ENCODE results near the gene IL17RE. TPM values are rescaled to one million over a fixed set of nuclear protein-coding genes. Genes with fewer than 3 reads are reported as not detected.

IL17RE gene
- total and polyA plus RNA-seq, 9 donors = 1.0 to 6.5 (median 3.0) TPM

DNA sequence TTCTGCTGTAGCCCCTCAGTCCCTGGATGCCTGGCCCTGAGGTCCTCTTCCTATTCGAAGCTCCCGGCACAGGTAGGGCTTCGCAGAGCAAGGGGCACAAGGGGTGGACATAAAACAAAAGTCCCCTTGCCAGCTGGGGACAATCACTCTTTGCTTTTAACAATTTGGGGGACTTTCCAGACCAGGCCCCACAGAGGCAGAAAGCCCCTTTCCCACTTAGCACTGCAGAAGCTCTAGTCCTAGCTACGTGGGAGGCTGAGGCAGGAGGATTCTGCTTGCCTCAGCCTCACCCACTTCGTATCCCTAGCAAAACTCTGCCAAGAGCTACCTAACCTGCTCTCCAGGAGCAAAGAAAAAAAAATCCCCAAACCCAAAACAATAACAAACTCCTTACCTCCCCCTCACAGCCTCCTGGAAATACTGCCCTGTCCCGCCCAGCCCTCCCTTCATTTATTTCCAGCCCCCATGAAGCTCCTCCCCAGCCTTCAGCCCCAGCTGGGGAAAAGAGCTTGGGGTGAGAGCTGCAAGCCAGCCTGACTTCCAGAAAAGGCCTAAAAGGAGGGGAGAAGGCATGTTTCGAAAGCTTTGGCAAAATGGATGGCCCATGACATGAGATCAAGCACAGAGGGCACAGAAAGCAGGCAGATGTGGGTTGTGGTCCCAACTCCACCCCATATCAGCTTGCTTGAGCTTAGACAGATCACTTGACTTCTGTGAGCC lies 22.7 kb upstream of the IL17RE start, which contains the start of gene CIDEC:
TSS of gene CIDEC (minus strand) at position 424 of the 720 bp plus-strand sequence. CDS start 1,767 bp downstream, outside the sequence.
- H3K27ac ChIP-seq (ENCODE audit: low read length) = no peak within 1 kb of the TSS
- no peaks in the 10 kb centered on the region for H3K36me3 ChIP-seq (ENCODE audit: control insufficient read depth, insufficient read depth, low read length)
- no peak within 1 kb of the TSS for H3K4me3 ChIP-seq (ENCODE audit: low read length)
- no peaks in the 10 kb centered on the region for H3K9me3 ChIP-seq (replicated peaks; ENCODE audit: control insufficient read depth, low read depth, low read length)
- WGBS (ENCODE audit: insufficient coverage) = 55% methylated on average over 5 of the region's 7 CpGs
- no peak for DNase-seq
- H3K4me1 ChIP-seq (ENCODE audit: control insufficient read depth, insufficient read depth, low read length) = peaks cover 2% of the 10 kb centered on the region
- H3K27me3 ChIP-seq (ENCODE audit: control insufficient read depth, insufficient read depth, low read length) = no peaks in the 10 kb centered on the region

DNA sequence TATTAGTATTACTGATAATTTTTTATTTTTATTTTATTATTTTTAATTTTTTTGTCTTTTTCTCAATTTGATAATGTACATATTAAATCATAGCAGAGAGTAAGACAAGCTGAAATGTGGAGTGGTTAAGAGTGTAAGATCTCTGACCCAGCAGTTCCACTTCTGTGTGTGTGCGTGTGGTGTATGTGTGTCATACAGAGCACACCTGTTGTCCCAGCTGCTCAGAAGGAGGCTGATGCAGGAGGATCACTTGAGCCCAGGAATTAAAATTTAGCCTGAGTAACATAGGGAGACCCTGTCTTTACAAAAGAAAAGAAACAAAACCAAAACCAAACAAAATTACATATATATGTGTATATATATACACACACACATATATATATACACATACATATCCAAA lies 21.2 kb upstream of the IL17RE start:
- Histone ChIP-seq H3K36me3 (ENCODE audit: control insufficient read depth, insufficient read depth, low read length) (no peaks in the 10 kb centered on the region), H3K27me3 (ENCODE audit: control insufficient read depth, insufficient read depth, low read length) (no peaks in the 10 kb centered on the region), H3K4me1 (ENCODE audit: control insufficient read depth, insufficient read depth, low read length) (peaks cover 2% of the 10 kb centered on the region), H3K4me3 (ENCODE audit: low read length) (no peak overlapping the region), H3K27ac (ENCODE audit: low read length) (no peak overlapping the region), H3K9me3 (replicated peaks; ENCODE audit: control insufficient read depth, low read depth, low read length) (no peaks in the 10 kb centered on the region)
- peak; percentile 60 for DNase-seq
- no CpG with 5 or more reads among the region's 1 CpG for WGBS (ENCODE audit: insufficient coverage)

DNA sequence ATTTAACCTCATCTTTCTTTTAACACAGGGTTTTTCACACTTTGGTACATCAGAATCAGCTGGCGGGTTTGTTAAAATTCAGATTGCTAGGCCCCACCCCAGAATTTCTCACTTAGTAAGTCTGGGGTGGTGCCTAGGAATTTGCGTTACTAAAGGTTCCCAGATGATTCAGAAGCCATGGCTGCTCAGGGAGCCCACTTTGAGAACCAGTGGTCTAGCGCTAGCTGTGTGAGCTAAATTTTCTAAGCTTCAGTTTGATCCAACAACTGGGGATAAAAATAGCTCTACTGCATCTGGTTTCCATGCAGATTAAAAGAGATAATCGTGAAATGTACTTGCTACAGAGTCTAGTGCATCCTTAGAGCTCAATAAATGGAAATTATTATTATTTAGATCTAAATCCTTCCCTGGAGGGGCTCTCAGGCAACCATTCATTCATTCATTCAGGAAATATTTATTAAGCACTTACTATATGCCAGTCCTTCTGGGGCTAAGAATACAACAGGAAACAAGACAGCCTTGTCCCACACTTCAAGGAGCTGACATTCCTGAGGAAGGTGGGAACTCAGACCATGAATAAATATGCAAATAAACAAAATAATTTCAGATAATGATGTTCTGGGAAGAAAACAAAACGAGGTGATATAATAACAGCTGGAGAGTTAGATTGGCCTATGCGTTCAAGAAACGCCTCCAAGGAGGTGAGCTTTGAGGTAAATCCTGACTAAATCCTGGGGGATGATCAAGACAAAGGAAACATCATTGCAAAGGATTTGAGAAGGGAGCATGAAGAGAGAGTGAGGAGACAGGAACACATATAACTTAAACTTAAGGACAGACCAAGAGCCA lies 18.7 kb upstream of the IL17RE start:
- Histone ChIP-seq H3K27ac (ENCODE audit: low read length) (no peak overlapping the region), H3K36me3 (ENCODE audit: control insufficient read depth, insufficient read depth, low read length) (no peaks in the 10 kb centered on the region), H3K9me3 (replicated peaks; ENCODE audit: control insufficient read depth, low read depth, low read length) (no peaks in the 10 kb centered on the region), H3K4me3 (ENCODE audit: low read length) (no peak overlapping the region), H3K27me3 (ENCODE audit: control insufficient read depth, insufficient read depth, low read length) (no peaks in the 10 kb centered on the region), H3K4me1 (ENCODE audit: control insufficient read depth, insufficient read depth, low read length) (peaks cover 2% of the 10 kb centered on the region)
- 64% methylated on average over 5 of the region's 7 CpGs for WGBS (ENCODE audit: insufficient coverage)
- DNase-seq = peak; percentile 46

DNA sequence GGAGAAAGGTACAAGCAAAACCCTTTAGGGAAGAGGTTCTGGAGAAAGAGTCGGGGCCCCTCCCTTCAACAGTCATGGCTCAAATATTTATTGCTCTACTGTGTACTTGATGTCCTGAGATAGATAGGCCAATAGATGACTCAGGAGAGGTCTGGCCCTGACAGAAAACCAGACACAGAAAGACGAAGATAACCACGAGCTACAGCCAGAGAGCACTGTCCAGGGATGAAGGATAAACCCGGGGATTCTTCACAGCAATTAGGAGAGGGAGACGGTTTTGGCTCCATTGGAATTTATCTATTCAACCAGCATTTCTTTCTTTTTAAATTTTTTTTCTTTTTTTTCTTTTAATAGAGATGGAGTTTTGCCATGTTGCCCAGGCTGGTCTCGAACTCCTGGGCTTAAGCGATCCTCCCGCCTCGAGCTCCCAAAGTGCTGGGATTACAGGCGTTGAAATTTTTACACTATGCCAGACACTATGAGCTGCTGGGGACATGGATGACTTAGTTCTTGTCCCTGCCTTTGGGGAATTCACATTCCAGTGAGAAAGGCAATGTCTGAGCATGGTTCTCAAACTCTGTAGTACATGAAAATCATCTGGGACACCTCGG lies 18.0 kb upstream of the IL17RE start:
- peaks cover 2% of the 10 kb centered on the region for H3K4me1 ChIP-seq (ENCODE audit: control insufficient read depth, insufficient read depth, low read length)
- H3K36me3 ChIP-seq (ENCODE audit: control insufficient read depth, insufficient read depth, low read length) = no peaks in the 10 kb centered on the region
- H3K27me3 ChIP-seq (ENCODE audit: control insufficient read depth, insufficient read depth, low read length) = no peaks in the 10 kb centered on the region
- no CpG with 5 or more reads among the region's 11 CpGs for WGBS (ENCODE audit: insufficient coverage)
- no peak overlapping the region for H3K4me3 ChIP-seq (ENCODE audit: low read length)
- no peak overlapping the region for H3K27ac ChIP-seq (ENCODE audit: low read length)
- H3K9me3 ChIP-seq (replicated peaks; ENCODE audit: control insufficient read depth, low read depth, low read length) = no peaks in the 10 kb centered on the region
- DNase-seq = no peak

DNA sequence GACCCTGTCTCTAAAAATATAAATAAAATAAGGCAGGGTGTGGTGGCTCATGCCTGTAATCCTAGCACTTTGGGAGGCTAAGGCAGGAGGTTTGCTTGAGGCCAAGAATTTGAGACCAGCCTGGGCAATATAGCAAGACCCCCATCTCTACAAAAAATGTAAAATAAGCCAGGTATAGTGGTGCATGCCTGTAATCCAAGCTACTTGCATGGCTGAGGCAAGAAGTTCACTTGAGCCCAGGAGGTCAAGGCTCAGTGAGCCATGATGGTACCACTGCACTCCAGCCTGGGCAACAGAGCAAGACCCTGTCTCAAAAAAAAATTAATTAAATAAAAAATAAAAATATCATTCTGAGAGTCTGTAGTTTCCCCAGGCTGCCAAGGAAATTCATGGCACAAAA lies 16.3 kb upstream of the IL17RE start:
- Histone ChIP-seq H3K4me1 (ENCODE audit: control insufficient read depth, insufficient read depth, low read length) (peaks cover 4% of the 10 kb centered on the region), H3K27ac (ENCODE audit: low read length) (no peak overlapping the region), H3K9me3 (replicated peaks; ENCODE audit: control insufficient read depth, low read depth, low read length) (no peaks in the 10 kb centered on the region), H3K27me3 (ENCODE audit: control insufficient read depth, insufficient read depth, low read length) (no peaks in the 10 kb centered on the region), H3K4me3 (ENCODE audit: low read length) (no peak overlapping the region), H3K36me3 (ENCODE audit: control insufficient read depth, insufficient read depth, low read length) (no peaks in the 10 kb centered on the region)
- DNase-seq = no peak

DNA sequence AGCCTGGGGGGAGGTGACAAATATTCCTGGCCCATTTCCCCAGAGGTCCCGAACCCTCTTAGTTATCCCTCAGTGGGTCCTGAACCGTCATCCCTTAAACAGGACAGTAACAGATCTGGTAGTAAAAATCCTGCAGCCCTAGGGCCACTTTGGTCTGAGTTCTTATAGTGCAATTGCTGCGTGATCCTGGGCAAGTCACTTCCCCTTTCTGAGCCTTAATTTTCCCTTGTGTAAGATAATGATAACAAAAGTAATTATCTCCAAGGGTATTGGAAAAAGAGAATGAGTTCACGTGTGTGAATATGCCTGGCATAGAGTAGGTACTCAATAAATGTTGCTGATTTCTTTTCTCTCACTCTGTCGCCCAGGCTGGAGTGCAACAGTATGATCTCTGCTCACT lies 15.2 kb upstream of the IL17RE start:
- H3K9me3 ChIP-seq (replicated peaks; ENCODE audit: control insufficient read depth, low read depth, low read length) = no peaks in the 10 kb centered on the region
- peaks cover 7% of the 10 kb centered on the region for H3K4me1 ChIP-seq (ENCODE audit: control insufficient read depth, insufficient read depth, low read length)
- DNase-seq = no peak
- H3K4me3 ChIP-seq (ENCODE audit: low read length) = no peak overlapping the region
- no CpG with 5 or more reads among the region's 5 CpGs for WGBS (ENCODE audit: insufficient coverage)
- no peaks in the 10 kb centered on the region for H3K27me3 ChIP-seq (ENCODE audit: control insufficient read depth, insufficient read depth, low read length)
- peaks cover 5% of the 10 kb centered on the region for H3K36me3 ChIP-seq (ENCODE audit: control insufficient read depth, insufficient read depth, low read length)
- H3K27ac ChIP-seq (ENCODE audit: low read length) = no peak overlapping the region

DNA sequence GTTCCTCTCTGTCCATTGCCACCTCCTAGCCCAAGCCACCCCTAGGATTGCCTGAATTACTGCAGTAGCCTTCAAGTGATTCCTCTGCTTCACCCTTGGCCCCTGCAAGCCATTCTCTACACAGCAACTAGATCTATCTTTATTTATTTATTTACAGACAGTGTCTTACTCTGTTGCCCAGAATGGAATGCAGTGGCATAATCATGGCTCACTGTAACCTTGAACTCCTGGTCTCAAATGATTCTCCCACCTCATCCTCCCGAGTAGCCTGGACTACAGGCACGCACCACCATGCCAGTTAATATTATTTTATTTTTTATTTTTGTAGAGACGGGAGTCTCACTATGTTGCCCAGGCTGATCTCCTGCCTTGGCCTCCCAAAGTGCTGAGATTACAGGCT lies 14.1 kb upstream of the IL17RE start:
- Histone ChIP-seq H3K4me1 (ENCODE audit: control insufficient read depth, insufficient read depth, low read length) (peaks cover 7% of the 10 kb centered on the region), H3K27ac (ENCODE audit: low read length) (no peak overlapping the region), H3K4me3 (ENCODE audit: low read length) (no peak overlapping the region), H3K36me3 (ENCODE audit: control insufficient read depth, insufficient read depth, low read length) (peaks cover 16% of the 10 kb centered on the region), H3K9me3 (replicated peaks; ENCODE audit: control insufficient read depth, low read depth, low read length) (no peaks in the 10 kb centered on the region), H3K27me3 (ENCODE audit: control insufficient read depth, insufficient read depth, low read length) (no peaks in the 10 kb centered on the region)
- no CpG with 5 or more reads among the region's 3 CpGs for WGBS (ENCODE audit: insufficient coverage)
- no peak for DNase-seq

DNA sequence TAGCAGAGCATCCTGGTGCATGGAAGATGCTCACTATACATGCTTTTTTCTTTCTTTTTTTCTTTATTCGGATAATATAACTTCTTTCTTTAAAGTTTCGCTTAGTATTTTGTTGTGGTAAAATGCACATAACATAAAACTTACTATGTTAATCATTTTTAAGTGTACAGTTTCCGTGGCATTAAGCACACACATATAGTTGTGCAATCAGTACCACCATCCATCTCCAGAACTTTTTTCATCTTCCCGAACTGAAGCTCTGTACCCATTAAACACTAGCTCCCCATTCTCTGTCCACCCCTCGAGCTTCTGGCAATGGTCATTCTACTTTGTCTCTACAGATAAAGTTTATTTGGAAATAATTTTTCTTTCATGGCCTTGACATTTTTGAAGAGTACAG lies 13.2 kb upstream of the IL17RE start:
- Histone ChIP-seq H3K36me3 (ENCODE audit: control insufficient read depth, insufficient read depth, low read length) (peaks cover 18% of the 10 kb centered on the region), H3K4me3 (ENCODE audit: low read length) (no peak overlapping the region), H3K27ac (ENCODE audit: low read length) (no peak overlapping the region), H3K4me1 (ENCODE audit: control insufficient read depth, insufficient read depth, low read length) (peaks cover 5% of the 10 kb centered on the region), H3K9me3 (replicated peaks; ENCODE audit: control insufficient read depth, low read depth, low read length) (no peaks in the 10 kb centered on the region), H3K27me3 (ENCODE audit: control insufficient read depth, insufficient read depth, low read length) (no peaks in the 10 kb centered on the region)
- no CpG with 5 or more reads among the region's 5 CpGs for WGBS (ENCODE audit: insufficient coverage)
- no peak for DNase-seq

DNA sequence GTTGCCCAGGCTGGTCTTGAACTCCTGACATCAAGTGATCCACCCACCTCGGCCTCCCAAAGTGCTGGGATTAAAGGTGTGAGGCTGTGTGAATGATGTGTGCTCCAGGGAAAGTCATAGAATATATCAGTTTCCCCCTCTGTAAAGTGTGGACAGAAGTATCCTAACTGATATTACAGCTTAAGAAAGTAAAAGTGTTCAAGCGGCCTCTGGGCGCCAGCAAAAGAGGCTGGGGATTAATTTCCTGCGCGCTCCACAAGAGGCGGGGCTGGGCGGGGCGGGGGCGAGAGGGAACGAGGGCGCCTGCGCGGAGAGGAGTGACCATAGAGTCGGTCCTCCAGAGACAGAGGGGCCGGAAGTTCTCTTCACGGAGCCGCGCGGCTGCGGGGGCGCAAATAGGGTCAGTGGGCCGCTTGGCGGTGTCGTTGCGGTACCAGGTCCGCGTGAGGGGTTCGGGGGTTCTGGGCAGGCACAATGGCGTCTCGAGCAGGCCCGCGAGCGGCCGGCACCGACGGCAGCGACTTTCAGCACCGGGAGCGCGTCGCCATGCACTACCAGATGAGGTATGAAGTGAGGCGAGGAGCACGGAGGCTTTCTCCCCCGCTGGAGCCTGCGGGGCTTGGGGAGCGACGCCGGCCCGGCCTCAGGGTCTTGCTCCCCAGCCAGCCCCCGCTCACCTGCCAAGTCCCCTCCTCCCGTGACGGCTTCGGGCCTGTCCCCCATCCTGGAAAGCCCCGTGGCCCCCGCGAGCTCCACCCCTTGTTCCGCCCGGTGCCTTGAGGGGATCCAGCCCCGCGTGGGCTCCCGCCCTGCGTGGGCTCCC lies 12.2 kb upstream of the IL17RE start, which contains the start of gene JAGN1:
TSS of gene JAGN1 (plus strand) at position 362 of the 823 bp plus-strand sequence. CDS start at position 475, 113 bp downstream.
- Histone ChIP-seq H3K4me3 (ENCODE audit: low read length) (peak within 1 kb of the TSS; percentile 99), H3K27me3 (ENCODE audit: control insufficient read depth, insufficient read depth, low read length) (no peaks in the 10 kb centered on the region), H3K4me1 (ENCODE audit: control insufficient read depth, insufficient read depth, low read length) (peaks cover 5% of the 10 kb centered on the region), H3K9me3 (replicated peaks; ENCODE audit: control insufficient read depth, low read depth, low read length) (no peaks in the 10 kb centered on the region), H3K36me3 (ENCODE audit: control insufficient read depth, insufficient read depth, low read length) (peaks cover 20% of the 10 kb centered on the region), H3K27ac (ENCODE audit: low read length) (peak within 1 kb of the TSS; percentile 93)
- DNase-seq = peak; percentile 95
- WGBS (ENCODE audit: insufficient coverage) = under 1% methylated on average over 57 of the region's 62 CpGs

Data from muscle of leg (tissue), 11 donors.